Neural cell (in vitro differentiated cells): ENCODE measurements around the gene EIF2B5.
"Not testable (repeated sequence)": the region's sequence is repeated elsewhere in the genome, so short reads cannot be mapped to it uniquely, and the experiment has no call there.

Experiments used
- EZH2 ChIP-seq: fragments of 200-600, 300-800 bp; shearing (Covaris generic), sonication (generic); IDR thresholded peaks from 2 replicates; pipeline ENCODE4 v1.6.1; 2014; ENCODE audit warnings: antibody characterized with exemption, low read length, borderline replicate concordance, mild to moderate bottlenecking; ENCODE audit not compliant: insufficient read depth, poor library complexity, severe bottlenecking
- POLR2AphosphoS5 ChIP-seq: IDR thresholded peaks from 2 replicates; pipeline ENCODE4 v1.6.1; 2012
- TF ChIP-seq, protein P1 (sequence below): fragments of 450-650 bp; IDR thresholded peaks from 2 replicates; pipeline ENCODE4 v1.5.1; 2014; ENCODE audit warnings: antibody characterized with exemption, mild to moderate bottlenecking, moderate library complexity; ENCODE audit not compliant: poor library complexity, severe bottlenecking
- TF ChIP-seq, protein P2 (sequence below): IDR thresholded peaks from 2 replicates; pipeline ENCODE4 v1.6.1; 2012; ENCODE audit warnings: borderline replicate concordance

DNA sequence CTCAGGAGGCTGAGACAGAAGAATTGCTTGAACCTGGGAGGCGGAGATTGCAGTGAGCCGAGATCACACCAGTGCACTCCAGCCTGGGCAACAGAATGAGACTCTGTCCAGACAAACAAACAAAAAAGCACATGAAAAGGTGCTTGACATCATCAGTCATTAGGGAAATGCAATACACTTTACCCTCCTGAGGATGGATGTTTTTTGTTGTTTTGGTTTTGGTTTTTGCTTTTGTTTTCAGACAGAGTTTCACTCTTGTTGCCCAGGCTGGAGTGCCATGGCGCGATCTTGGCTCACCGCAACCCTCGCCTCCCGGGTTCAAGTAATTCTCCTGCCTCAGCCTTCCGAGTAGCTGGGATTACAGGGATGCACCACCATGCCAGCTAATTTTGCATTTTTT lies 14.1 kb upstream of the EIF2B5 start:
- TF ChIP-seq, protein P1, sequence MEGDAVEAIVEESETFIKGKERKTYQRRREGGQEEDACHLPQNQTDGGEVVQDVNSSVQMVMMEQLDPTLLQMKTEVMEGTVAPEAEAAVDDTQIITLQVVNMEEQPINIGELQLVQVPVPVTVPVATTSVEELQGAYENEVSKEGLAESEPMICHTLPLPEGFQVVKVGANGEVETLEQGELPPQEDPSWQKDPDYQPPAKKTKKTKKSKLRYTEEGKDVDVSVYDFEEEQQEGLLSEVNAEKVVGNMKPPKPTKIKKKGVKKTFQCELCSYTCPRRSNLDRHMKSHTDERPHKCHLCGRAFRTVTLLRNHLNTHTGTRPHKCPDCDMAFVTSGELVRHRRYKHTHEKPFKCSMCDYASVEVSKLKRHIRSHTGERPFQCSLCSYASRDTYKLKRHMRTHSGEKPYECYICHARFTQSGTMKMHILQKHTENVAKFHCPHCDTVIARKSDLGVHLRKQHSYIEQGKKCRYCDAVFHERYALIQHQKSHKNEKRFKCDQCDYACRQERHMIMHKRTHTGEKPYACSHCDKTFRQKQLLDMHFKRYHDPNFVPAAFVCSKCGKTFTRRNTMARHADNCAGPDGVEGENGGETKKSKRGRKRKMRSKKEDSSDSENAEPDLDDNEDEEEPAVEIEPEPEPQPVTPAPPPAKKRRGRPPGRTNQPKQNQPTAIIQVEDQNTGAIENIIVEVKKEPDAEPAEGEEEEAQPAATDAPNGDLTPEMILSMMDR: not testable (repeated sequence)
- not testable (repeated sequence) for TF ChIP-seq EZH2, POLR2AphosphoS5
- TF ChIP-seq, protein P2, sequence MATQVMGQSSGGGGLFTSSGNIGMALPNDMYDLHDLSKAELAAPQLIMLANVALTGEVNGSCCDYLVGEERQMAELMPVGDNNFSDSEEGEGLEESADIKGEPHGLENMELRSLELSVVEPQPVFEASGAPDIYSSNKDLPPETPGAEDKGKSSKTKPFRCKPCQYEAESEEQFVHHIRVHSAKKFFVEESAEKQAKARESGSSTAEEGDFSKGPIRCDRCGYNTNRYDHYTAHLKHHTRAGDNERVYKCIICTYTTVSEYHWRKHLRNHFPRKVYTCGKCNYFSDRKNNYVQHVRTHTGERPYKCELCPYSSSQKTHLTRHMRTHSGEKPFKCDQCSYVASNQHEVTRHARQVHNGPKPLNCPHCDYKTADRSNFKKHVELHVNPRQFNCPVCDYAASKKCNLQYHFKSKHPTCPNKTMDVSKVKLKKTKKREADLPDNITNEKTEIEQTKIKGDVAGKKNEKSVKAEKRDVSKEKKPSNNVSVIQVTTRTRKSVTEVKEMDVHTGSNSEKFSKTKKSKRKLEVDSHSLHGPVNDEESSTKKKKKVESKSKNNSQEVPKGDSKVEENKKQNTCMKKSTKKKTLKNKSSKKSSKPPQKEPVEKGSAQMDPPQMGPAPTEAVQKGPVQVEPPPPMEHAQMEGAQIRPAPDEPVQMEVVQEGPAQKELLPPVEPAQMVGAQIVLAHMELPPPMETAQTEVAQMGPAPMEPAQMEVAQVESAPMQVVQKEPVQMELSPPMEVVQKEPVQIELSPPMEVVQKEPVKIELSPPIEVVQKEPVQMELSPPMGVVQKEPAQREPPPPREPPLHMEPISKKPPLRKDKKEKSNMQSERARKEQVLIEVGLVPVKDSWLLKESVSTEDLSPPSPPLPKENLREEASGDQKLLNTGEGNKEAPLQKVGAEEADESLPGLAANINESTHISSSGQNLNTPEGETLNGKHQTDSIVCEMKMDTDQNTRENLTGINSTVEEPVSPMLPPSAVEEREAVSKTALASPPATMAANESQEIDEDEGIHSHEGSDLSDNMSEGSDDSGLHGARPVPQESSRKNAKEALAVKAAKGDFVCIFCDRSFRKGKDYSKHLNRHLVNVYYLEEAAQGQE: not testable (repeated sequence)
